ENCODE results near the gene TMEM130. TPM values are rescaled to one million over a fixed set of nuclear protein-coding genes. Genes with fewer than 3 reads are reported as not detected.
A peak's percentile ranks its signal among the peaks of the same experiment; 100 is the strongest.
"Not testable (repeated sequence)": the region's sequence is repeated elsewhere in the genome, so short reads cannot be mapped to it uniquely, and the experiment has no call there.

TMEM130 gene
- total RNA-seq, 3 donors from 2014 or later: 0.88 to 1.3 TPM; not detected in 1

DNA sequence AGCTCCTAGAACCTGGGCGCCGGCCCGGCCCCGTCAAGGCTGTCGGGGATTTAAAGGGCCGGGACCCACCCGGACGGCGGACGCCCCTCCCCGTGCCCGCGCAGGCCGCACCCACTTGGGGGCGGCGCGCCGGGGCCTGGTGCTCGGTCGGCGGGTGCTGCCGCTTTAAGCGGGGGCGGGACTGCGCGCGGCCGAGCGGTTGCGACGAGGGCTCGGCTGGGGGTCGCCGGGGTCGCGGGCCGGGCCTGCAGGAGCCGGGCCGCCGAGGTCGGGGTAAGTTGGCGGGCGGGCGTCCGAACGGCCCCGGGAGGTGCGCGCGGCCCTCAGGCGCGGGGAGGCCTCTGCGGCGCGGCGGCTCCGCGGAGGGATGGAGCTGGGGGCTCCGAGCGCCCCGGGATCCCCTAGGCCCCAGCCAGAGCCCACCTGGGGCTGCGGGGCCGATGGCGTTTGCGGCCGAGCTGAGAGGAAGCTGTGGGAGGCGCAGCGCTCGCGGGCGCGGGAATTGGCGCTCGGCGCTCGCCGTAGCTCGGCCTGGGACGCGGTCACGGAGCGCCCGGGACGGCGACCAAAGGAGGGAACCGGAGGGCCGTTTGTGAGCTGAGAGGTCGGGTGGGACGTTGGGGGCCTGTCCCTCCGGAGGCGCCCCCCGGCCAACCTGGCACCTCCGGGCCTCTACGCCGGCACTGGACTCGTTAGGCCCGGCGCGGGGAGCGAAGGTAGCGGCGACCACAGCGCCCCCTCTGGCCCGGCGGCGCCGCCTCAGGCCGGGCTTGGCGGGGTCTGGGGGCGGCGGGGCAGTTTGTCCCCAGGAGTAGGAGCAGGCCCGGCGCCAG is 8.8 kb upstream of the TMEM130 start, which contains the start of gene TRRAP:
Gene TRRAP, plus strand, starts transcription at position 168 of the 833 bp plus-strand sequence. CDS start 2,619 bp downstream, outside the sequence.
- Histone ChIP-seq H3K9me3 (no peaks in the 10 kb centered on the region), H3K27me3 (no peaks in the 10 kb centered on the region), H3K27ac (peak within 1 kb of the TSS; percentile 94 to 95), H3K36me3 (no peaks in the 10 kb centered on the region), H3K4me3 (peak within 1 kb of the TSS; percentile 74 to 98 (median 82)), H3K4me1 (no peaks in the 10 kb centered on the region)
- peak; percentile 29 to 63 for DNase-seq (ENCODE audit: low spot score in 2 of 2)
- TF ChIP-seq POLR2A (IDR thresholded peaks at IDR 0.05): peak; percentile 26
- TF ChIP-seq, protein P1, sequence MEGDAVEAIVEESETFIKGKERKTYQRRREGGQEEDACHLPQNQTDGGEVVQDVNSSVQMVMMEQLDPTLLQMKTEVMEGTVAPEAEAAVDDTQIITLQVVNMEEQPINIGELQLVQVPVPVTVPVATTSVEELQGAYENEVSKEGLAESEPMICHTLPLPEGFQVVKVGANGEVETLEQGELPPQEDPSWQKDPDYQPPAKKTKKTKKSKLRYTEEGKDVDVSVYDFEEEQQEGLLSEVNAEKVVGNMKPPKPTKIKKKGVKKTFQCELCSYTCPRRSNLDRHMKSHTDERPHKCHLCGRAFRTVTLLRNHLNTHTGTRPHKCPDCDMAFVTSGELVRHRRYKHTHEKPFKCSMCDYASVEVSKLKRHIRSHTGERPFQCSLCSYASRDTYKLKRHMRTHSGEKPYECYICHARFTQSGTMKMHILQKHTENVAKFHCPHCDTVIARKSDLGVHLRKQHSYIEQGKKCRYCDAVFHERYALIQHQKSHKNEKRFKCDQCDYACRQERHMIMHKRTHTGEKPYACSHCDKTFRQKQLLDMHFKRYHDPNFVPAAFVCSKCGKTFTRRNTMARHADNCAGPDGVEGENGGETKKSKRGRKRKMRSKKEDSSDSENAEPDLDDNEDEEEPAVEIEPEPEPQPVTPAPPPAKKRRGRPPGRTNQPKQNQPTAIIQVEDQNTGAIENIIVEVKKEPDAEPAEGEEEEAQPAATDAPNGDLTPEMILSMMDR (IDR thresholded peaks at IDR 0.05): peak; percentile 55 to 79 (median 78)
- peak; percentile 52 to 73 (median 67) for TF ChIP-seq POLR2AphosphoS5 (IDR thresholded peaks at IDR 0.05)
- intact Hi-C loops (cut with DNase I; ENCODE audit: low total_unique reads): no loop called here

DNA sequence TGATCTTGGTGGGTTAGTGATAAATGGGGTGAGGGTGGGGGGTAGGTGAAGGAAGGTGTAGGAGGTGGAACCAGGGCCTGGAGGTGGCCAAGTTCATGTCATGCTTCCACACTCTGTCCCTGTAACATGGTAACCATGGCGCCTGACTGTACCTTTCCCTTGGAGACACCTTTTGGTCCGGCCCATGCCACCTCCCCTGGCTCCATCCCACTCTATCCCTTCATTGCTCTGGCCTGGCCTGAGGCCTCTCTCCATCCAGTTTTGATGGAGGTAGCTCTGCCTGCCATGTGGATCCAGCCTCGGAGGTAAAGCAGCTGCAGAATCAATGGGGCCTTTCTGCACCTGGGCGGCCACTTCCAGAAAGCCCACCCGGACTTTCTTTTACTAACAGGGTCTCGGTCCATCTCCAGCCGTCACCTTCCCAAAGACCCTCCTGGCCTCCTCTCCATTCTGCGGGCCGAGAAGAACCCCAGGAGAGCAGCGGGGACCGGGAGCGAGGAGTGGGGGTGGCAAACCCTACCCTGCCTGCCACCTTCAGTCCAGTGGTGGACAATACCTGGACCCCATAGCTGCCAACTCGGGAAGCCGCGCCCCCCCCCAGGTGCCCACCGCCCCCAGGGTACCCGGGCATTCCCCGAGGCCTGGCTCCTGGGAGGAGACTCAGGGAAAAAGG is 8.0 kb upstream of the TMEM130 start:
- Histone ChIP-seq H3K27ac (peak overlapping the region; percentile 94 to 95), H3K4me1 (no peaks in the 10 kb centered on the region), H3K9me3 (no peaks in the 10 kb centered on the region), H3K4me3 (peak overlapping the region; percentile 74 to 98 (median 82)), H3K36me3 (no peaks in the 10 kb centered on the region), H3K27me3 (no peaks in the 10 kb centered on the region)
- no peak for DNase-seq (ENCODE audit: low spot score in 2 of 2)
- intact Hi-C loops (cut with DNase I; ENCODE audit: low total_unique reads): no loop called here
- TF ChIP-seq POLR2A (IDR thresholded peaks at IDR 0.05): no peak
- TF ChIP-seq, protein P1 (IDR thresholded peaks at IDR 0.05): no peak
- TF ChIP-seq POLR2AphosphoS5 (IDR thresholded peaks at IDR 0.05): no peak

DNA sequence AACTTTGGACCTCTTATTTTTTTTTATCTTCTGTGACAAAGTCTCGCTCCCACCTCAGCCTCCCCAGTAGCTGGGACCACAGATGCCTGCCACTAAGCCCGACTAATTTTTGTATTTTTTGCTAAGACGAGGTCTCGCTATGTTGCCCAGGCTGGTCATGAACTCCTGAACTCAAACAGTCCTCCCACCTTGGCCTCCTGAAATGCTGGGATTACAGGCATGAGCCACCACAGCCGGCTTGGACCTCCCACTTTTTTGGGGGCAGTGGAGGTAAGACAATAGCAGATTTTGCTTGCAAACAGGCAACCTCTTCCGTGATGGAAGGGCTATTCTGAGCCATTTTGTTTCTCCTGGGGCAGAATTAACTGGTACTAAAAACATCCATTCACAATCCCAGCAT is 7.3 kb upstream of the TMEM130 start:
- no peaks in the 10 kb centered on the region for H3K9me3 ChIP-seq
- DNase-seq (ENCODE audit: low spot score in 2 of 2): no peak
- intact Hi-C loops (cut with DNase I; ENCODE audit: low total_unique reads): no loop called here
- no peak for TF ChIP-seq POLR2A (IDR thresholded peaks at IDR 0.05)
- H3K27ac ChIP-seq: no peak overlapping the region
- H3K36me3 ChIP-seq: no peaks in the 10 kb centered on the region
- H3K4me3 ChIP-seq: no peak overlapping the region
- H3K27me3 ChIP-seq: no peaks in the 10 kb centered on the region
- H3K4me1 ChIP-seq: no peaks in the 10 kb centered on the region

DNA sequence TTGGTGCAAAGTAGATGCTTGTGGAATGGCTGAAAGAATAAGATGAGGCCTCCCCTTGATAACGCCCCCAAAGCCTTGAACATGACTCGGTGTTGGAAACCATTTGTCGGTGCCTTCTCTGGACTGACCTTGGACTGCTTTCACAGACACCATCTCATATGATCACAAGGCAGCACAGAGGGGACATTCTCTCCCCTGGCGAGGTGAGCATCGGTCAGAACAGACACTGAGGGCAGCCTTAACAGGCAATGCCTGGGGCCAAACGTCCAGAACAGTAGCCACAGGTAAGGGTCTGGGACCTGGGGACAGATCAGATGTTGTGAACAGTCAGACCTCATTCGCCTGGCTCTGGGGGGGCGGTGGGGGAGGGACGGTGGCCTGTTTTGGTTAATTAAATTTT is 5.7 kb upstream of the TMEM130 start:
- no peak for DNase-seq (ENCODE audit: low spot score in 2 of 2)
- Histone ChIP-seq H3K9me3 (no peaks in the 10 kb centered on the region), H3K27me3 (peaks cover 0 to 5% of the 10 kb centered on the region in 2 donors), H3K4me1 (no peaks in the 10 kb centered on the region), H3K4me3 (no peak overlapping the region), H3K36me3 (no peaks in the 10 kb centered on the region), H3K27ac (no peak overlapping the region)
- intact Hi-C loops (cut with DNase I; ENCODE audit: low total_unique reads): no loop called here
- no peak for TF ChIP-seq POLR2AphosphoS5 (IDR thresholded peaks at IDR 0.05)
- TF ChIP-seq, protein P1 (IDR thresholded peaks at IDR 0.05): no peak
- no peak for TF ChIP-seq POLR2A (IDR thresholded peaks at IDR 0.05)

- intact Hi-C loops (cut with DNase I; ENCODE audit: low total_unique reads): no loop called here
- Histone ChIP-seq H3K4me1 (no peaks in the 10 kb centered on the region), H3K27me3 (peaks cover 0 to 5% of the 10 kb centered on the region in 2 donors), H3K36me3 (no peaks in the 10 kb centered on the region), H3K9me3 (no peaks in the 10 kb centered on the region), H3K4me3 (no peak overlapping the region), H3K27ac (no peak overlapping the region)
- DNase-seq (ENCODE audit: low spot score in 2 of 2): no peak
- TF ChIP-seq POLR2AphosphoS5 (IDR thresholded peaks at IDR 0.05) (no peak), POLR2A (IDR thresholded peaks at IDR 0.05) (no peak)
- TF ChIP-seq, protein P1 (IDR thresholded peaks at IDR 0.05): no peak
Observed at GRCh38 chr7:98874942-98875341, 5.1 kb upstream of the TMEM130 start.

GRCh38 chr7:98873610-98874009 is 3.8 kb upstream of the TMEM130 start:
- H3K27ac ChIP-seq; H3K4me3 ChIP-seq; intact Hi-C loops (cut with DNase I; ENCODE audit: low total_unique reads); H3K9me3 ChIP-seq; DNase-seq (ENCODE audit: low spot score in 2 of 2); H3K36me3 ChIP-seq; H3K4me1 ChIP-seq: not testable (repeated sequence)
- peaks cover 0 to 12% of the 10 kb centered on the region in 2 donors for H3K27me3 ChIP-seq

Data from breast epithelium (tissue), 4 donors.